Erythroblast (primary cell): ENCODE data around the gene SLC16A12.

ENCODE experiments used
- GATA1 ChIP-seq: IDR thresholded peaks from 2 replicates; pipeline ENCODE4 v1.6.1; 2011; ENCODE audit warnings: low read depth, mild to moderate bottlenecking, control low read depth, low read length, moderate library complexity
- POLR2A ChIP-seq: IDR thresholded peaks from 2 replicates; pipeline ENCODE4 v1.6.1; 2011; ENCODE audit warnings: mild to moderate bottlenecking, low read length

DNA sequence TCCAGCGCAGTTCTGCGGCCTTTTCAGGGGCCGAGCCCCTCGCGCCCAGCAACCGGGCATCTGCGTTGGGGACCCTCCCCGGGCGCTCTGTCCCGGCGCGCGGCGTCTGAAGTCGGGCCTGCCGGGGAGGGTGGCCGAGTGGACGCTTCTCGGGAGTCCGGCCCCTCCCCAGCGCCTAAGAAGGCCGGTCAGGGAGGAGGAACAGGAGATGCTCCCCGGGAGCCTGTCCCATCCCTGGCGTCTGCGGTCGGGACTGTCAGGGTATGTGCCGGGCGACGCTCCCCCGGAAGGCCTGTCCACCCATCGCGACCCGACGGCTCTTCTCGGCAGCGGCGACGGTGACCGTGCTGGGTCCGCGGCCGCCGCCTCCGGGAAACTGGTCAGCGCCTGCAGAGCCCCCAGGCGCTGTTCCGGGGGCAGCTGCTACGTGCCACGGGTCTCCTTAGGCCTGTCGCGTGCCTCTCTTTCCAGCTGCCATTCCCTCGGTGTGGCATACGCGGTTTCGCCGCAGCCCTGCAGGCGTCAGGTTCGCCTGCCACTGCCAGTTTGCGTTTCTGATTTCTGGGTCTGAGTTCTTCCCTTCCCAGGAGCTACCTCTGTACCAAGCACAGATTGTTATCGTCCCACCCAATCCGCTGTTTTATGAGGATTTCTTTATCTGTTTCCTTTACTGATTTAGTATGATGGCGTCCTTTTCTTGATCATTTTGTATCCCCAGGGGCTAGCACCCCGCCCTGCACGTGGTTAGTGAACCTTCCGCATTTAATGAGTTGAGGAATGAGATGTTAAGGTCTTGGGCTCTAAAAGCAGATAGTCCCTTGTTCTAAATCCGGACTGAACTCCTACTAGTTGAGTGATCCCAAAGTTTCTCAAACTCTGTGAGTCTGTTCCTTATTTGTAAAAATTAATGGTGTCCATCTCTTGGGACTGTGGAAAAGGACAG lies 120.2 kb downstream of the SLC16A12 start:
- no peak for TF ChIP-seq POLR2A
- TF ChIP-seq GATA1, result no peak
